NOMO-1 (cell line): ENCODE measurements around the gene POFUT1.
"Not testable (repeated sequence)": the region's sequence is repeated elsewhere in the genome, so short reads cannot be mapped to it uniquely, and the experiment has no call there.

Experiments
- DNase-seq, 2 experiments: peaks; one replicate each; lab custom pipeline; 2025; ENCODE audit not compliant: unreplicated experiment in 2 of 2; lab: John Stamatoyannopoulos, UW

The POFUT1 gene

GRCh38 chr20:32263398-32263954 lies 55.8 kb downstream of the POFUT1 start:
- DNase-seq = no peak

DNA sequence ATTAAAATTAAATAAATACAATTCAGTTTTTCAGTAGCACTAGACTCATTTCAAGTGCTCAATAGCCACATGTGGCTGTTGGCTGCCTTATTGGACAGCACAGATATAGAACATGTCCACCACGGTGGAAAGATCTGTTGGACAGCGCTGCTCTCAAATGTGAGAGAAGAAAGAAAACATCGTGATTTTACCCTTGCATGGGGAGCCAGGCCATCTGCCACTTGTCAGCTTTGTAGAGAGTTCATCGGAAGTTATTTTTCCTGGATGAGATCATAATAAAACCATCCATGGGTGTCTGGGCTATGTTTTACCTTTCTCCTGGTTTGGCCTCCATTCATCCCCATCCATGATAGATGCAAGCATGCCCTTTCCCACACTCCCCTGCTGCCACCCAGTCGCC lies 63.9 kb downstream of the POFUT1 start:
- no peak for DNase-seq

- no peak for DNase-seq
Measured at GRCh38 chr20:32274359-32274758, 66.7 kb downstream of the POFUT1 start.

- not testable (repeated sequence) for DNase-seq
Measured at GRCh38 chr20:32275163-32275562, 67.5 kb downstream of the POFUT1 start.

GRCh38 chr20:32277361-32278198 lies 69.9 kb downstream of the POFUT1 start, which contains the start of gene KIF3B:
KIF3B (plus strand) TSS chr20:32277651; CDS start chr20:32309778, 32,127 bp downstream.
- DNase-seq = peak; percentile 79 to 84

DNA sequence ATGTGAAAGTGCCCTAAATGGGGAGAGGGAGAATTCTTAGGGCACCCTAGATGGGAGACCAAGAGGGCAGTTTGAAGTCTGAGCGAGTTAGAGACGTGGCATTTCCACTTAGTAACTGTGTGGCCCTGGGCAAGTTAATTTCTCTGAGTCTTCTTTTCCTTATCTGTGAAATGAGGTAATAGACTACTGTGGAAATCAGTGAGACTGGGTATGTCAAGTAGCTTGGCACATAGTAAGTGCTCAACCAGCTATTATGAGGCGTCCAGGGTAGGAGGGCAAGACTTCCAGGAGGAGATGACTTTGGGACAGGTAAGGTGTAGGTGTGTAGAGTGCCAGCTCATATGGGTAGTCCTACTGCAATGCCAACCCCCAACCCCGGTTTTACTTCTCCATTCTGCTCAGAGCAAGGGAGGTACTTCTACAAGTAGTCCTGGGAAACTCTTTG lies 70.5 kb downstream of the POFUT1 start:
- peak; percentile 31 to 49 for DNase-seq

GRCh38 chr20:32281711-32282110 lies 74.0 kb downstream of the POFUT1 start:
- DNase-seq = no peak

- DNase-seq = no peak
Measured at GRCh38 chr20:32282461-32282860, 74.8 kb downstream of the POFUT1 start.

GRCh38 chr20:32285082-32285620 lies 77.5 kb downstream of the POFUT1 start:
- no peak for DNase-seq

DNA sequence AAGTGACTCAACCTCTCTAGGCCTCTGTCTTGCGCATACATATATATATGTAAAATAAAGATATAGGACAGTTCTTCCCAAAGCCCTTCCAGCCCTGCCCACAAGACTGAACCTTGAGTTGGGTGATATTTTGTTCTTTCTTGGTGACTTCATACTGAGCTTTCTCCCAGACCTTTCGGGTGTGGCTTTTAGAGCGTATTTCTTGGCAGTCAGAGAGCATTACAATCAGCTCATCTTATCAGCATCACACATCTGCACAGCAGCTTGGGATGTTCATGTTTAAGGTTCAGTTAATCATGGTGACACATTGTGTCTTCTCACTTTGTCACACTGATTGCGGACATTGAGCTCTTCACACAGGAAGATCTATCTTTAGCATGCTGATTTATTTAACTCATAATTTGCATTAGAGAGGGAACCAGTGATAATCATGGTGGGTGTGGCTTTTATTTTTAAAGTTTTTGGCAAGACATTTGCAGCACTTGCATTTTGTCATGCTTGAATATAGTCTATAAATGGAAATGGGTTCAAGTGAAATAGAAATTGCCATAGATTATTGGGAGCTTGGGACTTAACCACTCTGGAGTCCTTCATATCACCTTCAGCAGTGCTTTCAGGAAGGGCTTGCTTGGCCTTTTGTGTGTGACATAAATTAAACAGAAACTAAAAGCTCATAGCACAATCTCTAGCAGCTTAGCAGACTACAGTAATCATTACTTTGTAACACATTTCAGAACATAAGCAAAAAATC lies 78.1 kb downstream of the POFUT1 start:
- peak in 1 of 2 experiments; percentile 48 for DNase-seq

DNA sequence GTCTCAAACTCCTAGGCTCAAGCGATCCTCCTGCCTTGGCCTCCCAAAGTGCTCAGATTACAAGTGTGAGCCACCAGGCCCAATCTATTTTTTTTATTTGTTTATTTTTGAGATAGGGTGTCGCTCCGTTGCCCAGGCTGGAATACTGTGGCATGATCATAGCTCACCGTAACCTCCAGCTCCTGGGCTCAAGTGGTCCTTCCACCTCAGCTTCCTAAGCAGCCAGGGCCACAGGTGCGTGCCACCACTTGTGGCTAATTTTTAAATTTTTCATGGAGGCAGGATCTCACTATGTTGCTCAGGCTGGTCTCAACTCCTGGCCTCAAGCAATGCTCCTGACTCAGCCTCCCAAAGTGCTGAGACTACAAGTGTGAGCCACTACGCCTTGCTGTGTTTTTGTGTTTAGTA lies 79.6 kb downstream of the POFUT1 start:
- no peak for DNase-seq
